ENCODE measurements around the gene FOXF2. TPM values are rescaled to one million over a fixed set of nuclear protein-coding genes. Genes with fewer than 3 reads are reported as not detected.

Gene FOXF2
- total RNA-seq, 2 donors from 2014 or later, result 0.11 TPM; not detected in 1

- peaks cover 11% of the 10 kb centered on the region for H3K27me3 ChIP-seq (ENCODE audit: control insufficient read depth, insufficient read depth, low read length, poor library complexity, severe bottlenecking)
- Mint-ChIP-seq H3K27ac (no peak overlapping the region), H3K27me3 (ENCODE audit: insufficient read depth) (peaks cover 26% of the 10 kb centered on the region), H3K4me1 (peaks cover 6% of the 10 kb centered on the region), H3K4me3 (no peak overlapping the region), H3K9me3 (peaks cover 4% of the 10 kb centered on the region), H3K36me3 (ENCODE audit: low read depth) (no peaks in the 10 kb centered on the region)
- no peak overlapping the region for H3K4me3 ChIP-seq (ENCODE audit: low read length)
- no peaks in the 10 kb centered on the region for H3K36me3 ChIP-seq (ENCODE audit: control insufficient read depth, insufficient read depth, low read length)
- no peaks in the 10 kb centered on the region for H3K9me3 ChIP-seq (ENCODE audit: control insufficient read depth, low read length)
- no peaks in the 10 kb centered on the region for H3K4me1 ChIP-seq (ENCODE audit: control insufficient read depth, insufficient read depth, low read length)
- no peak overlapping the region for H3K27ac ChIP-seq (ENCODE audit: low read depth, low read length)
- H3K9ac ChIP-seq (ENCODE audit: extremely low read depth, low read length, poor library complexity, severe bottlenecking), result no peak overlapping the region
- 92% methylated on average over 2 to 4 of the region's 4 CpGs for WGBS, 2 experiments (ENCODE audit: insufficient coverage in 1 of 2, insufficient read length in 1 of 2)
- DNase-seq, result no peak
- TF ChIP-seq CTCF (conservative IDR thresholded peaks at IDR 0.05), result no peak
Measured at GRCh38 chr6:1363298-1363697, 26.1 kb upstream of the FOXF2 start.

GRCh38 chr6:1363729-1364572 lies 25.4 kb upstream of the FOXF2 start:
- H3K27ac Mint-ChIP-seq, result no peak overlapping the region
- Histone ChIP-seq H3K4me3 (ENCODE audit: low read length) (no peak overlapping the region), H3K36me3 (ENCODE audit: control insufficient read depth, insufficient read depth, low read length) (no peaks in the 10 kb centered on the region), H3K27me3 (ENCODE audit: control insufficient read depth, insufficient read depth, low read length, poor library complexity, severe bottlenecking) (peaks cover 15% of the 10 kb centered on the region), H3K9ac (ENCODE audit: extremely low read depth, low read length, poor library complexity, severe bottlenecking) (no peak overlapping the region), H3K9me3 (ENCODE audit: control insufficient read depth, low read length) (no peaks in the 10 kb centered on the region), H3K4me1 (ENCODE audit: control insufficient read depth, insufficient read depth, low read length) (no peaks in the 10 kb centered on the region), H3K27ac (ENCODE audit: low read depth, low read length) (no peak overlapping the region)
- H3K36me3 Mint-ChIP-seq (ENCODE audit: low read depth), result no peaks in the 10 kb centered on the region
- TF ChIP-seq CTCF (conservative IDR thresholded peaks at IDR 0.05), result peak; percentile 72
- peak; percentile 75 for DNase-seq
- H3K4me3 Mint-ChIP-seq, result no peak overlapping the region
- H3K4me1 Mint-ChIP-seq, result peaks cover 6% of the 10 kb centered on the region
- 80 to 84% methylated on average over 13 to 16 of the region's 16 CpGs for WGBS, 2 experiments (ENCODE audit: insufficient coverage in 1 of 2, insufficient read length in 1 of 2)
- H3K9me3 Mint-ChIP-seq, result peaks cover 4% of the 10 kb centered on the region
- H3K27me3 Mint-ChIP-seq (ENCODE audit: insufficient read depth), result peaks cover 32% of the 10 kb centered on the region

GRCh38 chr6:1364791-1365190 lies 24.6 kb upstream of the FOXF2 start:
- Histone ChIP-seq H3K4me1 (ENCODE audit: control insufficient read depth, insufficient read depth, low read length) (no peaks in the 10 kb centered on the region), H3K9ac (ENCODE audit: extremely low read depth, low read length, poor library complexity, severe bottlenecking) (no peak overlapping the region), H3K4me3 (ENCODE audit: low read length) (no peak overlapping the region), H3K36me3 (ENCODE audit: control insufficient read depth, insufficient read depth, low read length) (no peaks in the 10 kb centered on the region), H3K9me3 (ENCODE audit: control insufficient read depth, low read length) (peaks cover 4% of the 10 kb centered on the region), H3K27ac (ENCODE audit: low read depth, low read length) (no peak overlapping the region), H3K27me3 (ENCODE audit: control insufficient read depth, insufficient read depth, low read length, poor library complexity, severe bottlenecking) (peaks cover 15% of the 10 kb centered on the region)
- 80 to 87% methylated on average over 2 of the region's 2 CpGs for WGBS, 2 experiments (ENCODE audit: insufficient coverage in 1 of 2, insufficient read length in 1 of 2)
- H3K27me3 Mint-ChIP-seq (ENCODE audit: insufficient read depth), result peaks cover 41% of the 10 kb centered on the region
- no peaks in the 10 kb centered on the region for H3K36me3 Mint-ChIP-seq (ENCODE audit: low read depth)
- no peak for DNase-seq
- H3K27ac Mint-ChIP-seq, result no peak overlapping the region
- H3K9me3 Mint-ChIP-seq, result peaks cover 10% of the 10 kb centered on the region
- no peak for TF ChIP-seq CTCF (conservative IDR thresholded peaks at IDR 0.05)
- no peak overlapping the region for H3K4me3 Mint-ChIP-seq
- peaks cover 6% of the 10 kb centered on the region for H3K4me1 Mint-ChIP-seq
